ENCODE results near the gene EPM2A. TPM values are rescaled to one million over a fixed set of nuclear protein-coding genes. Genes with fewer than 3 reads are reported as not detected.

EPM2A gene
- polyA plus RNA-seq, 1 experiment, result 4.3 TPM

DNA sequence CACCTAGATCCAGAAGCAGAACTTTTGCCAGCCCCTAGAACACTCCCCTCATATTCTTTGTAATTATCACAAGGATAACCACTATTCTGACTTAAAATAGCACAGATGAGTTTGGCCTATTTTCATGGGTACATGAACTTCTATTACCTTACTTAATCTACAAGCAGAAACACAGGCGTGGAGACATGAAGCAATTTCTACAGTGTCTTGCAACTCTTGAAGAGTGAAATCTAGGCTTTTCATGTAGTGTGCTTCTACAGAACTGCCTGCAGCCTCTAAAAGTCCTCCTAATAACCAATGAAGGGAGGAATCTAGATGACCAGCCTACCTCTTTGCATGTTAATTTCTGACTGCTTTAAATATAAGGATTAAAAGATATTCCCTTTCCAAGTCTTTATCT is 82.7 kb downstream of the EPM2A start:
- H3K27ac ChIP-seq (ENCODE audit: low read depth, low read length), result no peak overlapping the region
- H3K27me3 ChIP-seq (ENCODE audit: control insufficient read depth, insufficient read depth, low read length), result no peaks in the 10 kb centered on the region
- no peak for DNase-seq (ENCODE audit: low read depth, low spot score)
- ChIA-PET POLR2A (no interaction called here), CTCF (interaction anchor here (0.6 to 6.0 kb wide), 3 partner anchors 19 to 1091 kb away, joined by 3 to 39 read pairs (median 4); no protein-coding TSS in a partner anchor)
- no peaks in the 10 kb centered on the region for H3K9me3 ChIP-seq (ENCODE audit: control insufficient read depth, insufficient read depth, low read length)
- no peak overlapping the region for H3K4me3 ChIP-seq (ENCODE audit: low read depth, low read length)
- TF ChIP-seq, protein P1, sequence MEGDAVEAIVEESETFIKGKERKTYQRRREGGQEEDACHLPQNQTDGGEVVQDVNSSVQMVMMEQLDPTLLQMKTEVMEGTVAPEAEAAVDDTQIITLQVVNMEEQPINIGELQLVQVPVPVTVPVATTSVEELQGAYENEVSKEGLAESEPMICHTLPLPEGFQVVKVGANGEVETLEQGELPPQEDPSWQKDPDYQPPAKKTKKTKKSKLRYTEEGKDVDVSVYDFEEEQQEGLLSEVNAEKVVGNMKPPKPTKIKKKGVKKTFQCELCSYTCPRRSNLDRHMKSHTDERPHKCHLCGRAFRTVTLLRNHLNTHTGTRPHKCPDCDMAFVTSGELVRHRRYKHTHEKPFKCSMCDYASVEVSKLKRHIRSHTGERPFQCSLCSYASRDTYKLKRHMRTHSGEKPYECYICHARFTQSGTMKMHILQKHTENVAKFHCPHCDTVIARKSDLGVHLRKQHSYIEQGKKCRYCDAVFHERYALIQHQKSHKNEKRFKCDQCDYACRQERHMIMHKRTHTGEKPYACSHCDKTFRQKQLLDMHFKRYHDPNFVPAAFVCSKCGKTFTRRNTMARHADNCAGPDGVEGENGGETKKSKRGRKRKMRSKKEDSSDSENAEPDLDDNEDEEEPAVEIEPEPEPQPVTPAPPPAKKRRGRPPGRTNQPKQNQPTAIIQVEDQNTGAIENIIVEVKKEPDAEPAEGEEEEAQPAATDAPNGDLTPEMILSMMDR (IDR thresholded peaks at IDR 0.05; ENCODE audit: low read depth, low read length), result no peak

DNA sequence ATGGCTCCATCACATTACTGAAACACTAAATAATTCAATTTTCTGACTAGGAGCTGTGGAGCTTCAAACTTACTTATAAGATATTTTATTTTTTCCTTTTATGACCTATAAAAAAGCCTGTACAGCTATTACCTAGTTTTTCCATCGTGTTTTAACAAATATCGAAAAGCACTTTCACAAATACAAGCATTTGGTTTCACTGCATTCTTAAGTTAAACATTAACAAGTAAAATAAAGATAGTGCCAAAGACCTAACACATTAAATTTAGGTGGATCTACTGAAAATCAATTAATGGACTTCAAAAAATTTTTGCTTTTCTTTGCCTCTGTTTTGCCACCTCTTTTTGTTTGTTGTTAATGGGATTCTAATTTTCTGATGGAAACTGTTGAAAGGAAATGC is 83.3 kb downstream of the EPM2A start:
- no peaks in the 10 kb centered on the region for H3K27me3 ChIP-seq (ENCODE audit: control insufficient read depth, insufficient read depth, low read length)
- ChIA-PET POLR2A (no interaction called here), CTCF (interaction anchor here (6.0 kb wide), 1 partner anchor 18 kb away, joined by 39 read pairs; no protein-coding TSS in a partner anchor)
- no peak for DNase-seq (ENCODE audit: low read depth, low spot score)
- no peaks in the 10 kb centered on the region for H3K9me3 ChIP-seq (ENCODE audit: control insufficient read depth, insufficient read depth, low read length)
- H3K27ac ChIP-seq (ENCODE audit: low read depth, low read length), result no peak overlapping the region
- TF ChIP-seq, protein P1 (IDR thresholded peaks at IDR 0.05; ENCODE audit: low read depth, low read length), result no peak
- no peak overlapping the region for H3K4me3 ChIP-seq (ENCODE audit: low read depth, low read length)

DNA sequence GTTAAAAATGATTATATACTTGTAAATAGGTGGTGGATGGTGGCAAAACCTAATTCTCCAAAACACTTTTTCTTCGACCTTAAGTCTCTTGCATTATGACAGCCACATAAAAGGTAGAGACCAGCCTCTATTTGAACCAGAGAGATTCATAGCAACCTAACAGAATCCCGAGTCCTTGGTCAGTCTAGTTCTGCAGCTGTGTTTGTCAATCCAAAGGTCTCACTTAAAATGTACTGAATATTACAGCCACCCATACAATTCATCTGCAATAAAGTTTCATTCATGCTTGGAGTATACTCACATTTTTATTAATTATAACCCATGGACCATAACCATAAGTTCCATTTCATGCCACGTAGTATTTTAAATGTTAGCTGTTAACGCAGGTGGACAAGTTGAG is 87.2 kb downstream of the EPM2A start:
- TF ChIP-seq, protein P1 (IDR thresholded peaks at IDR 0.05; ENCODE audit: low read depth, low read length), result no peak
- DNase-seq (ENCODE audit: low read depth, low spot score), result no peak
- Histone ChIP-seq H3K9me3 (ENCODE audit: control insufficient read depth, insufficient read depth, low read length) (no peaks in the 10 kb centered on the region), H3K27me3 (ENCODE audit: control insufficient read depth, insufficient read depth, low read length) (no peaks in the 10 kb centered on the region), H3K4me3 (ENCODE audit: low read depth, low read length) (no peak overlapping the region), H3K27ac (ENCODE audit: low read depth, low read length) (no peak overlapping the region)
- ChIA-PET CTCF (interaction anchor here (2.2 to 6.0 kb wide), 2 partner anchors 8 to 14 kb away, joined by 6 to 39 read pairs; no protein-coding TSS in a partner anchor), POLR2A (no interaction called here)

DNA sequence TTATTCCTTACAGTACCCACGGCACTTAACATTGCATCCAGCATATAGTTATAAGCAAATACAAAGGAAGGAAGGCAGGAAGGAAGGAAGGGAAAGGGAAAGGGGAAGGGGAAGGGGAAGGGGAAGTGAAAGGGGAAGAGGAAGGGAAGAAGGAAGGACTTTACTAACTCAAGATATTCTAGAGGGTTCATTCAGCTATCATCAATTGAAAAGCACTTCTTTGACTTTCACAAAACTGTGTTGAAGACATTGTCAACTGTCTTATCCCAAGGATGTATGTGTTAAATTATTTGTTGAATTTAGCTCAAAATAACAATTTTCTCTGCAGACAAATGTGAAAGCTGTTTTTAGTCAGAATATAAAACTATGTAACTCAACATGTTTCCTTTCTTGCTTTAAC is 87.7 kb downstream of the EPM2A start:
- no peak overlapping the region for H3K27ac ChIP-seq (ENCODE audit: low read depth, low read length)
- no peak overlapping the region for H3K4me3 ChIP-seq (ENCODE audit: low read depth, low read length)
- no peaks in the 10 kb centered on the region for H3K9me3 ChIP-seq (ENCODE audit: control insufficient read depth, insufficient read depth, low read length)
- no peaks in the 10 kb centered on the region for H3K27me3 ChIP-seq (ENCODE audit: control insufficient read depth, insufficient read depth, low read length)
- TF ChIP-seq, protein P1 (IDR thresholded peaks at IDR 0.05; ENCODE audit: low read depth, low read length), result no peak
- DNase-seq (ENCODE audit: low read depth, low spot score), result no peak
- ChIA-PET CTCF (interaction anchor here (6.0 kb wide), 1 partner anchor 14 kb away, joined by 39 read pairs; no protein-coding TSS in a partner anchor), POLR2A (no interaction called here)

DNA sequence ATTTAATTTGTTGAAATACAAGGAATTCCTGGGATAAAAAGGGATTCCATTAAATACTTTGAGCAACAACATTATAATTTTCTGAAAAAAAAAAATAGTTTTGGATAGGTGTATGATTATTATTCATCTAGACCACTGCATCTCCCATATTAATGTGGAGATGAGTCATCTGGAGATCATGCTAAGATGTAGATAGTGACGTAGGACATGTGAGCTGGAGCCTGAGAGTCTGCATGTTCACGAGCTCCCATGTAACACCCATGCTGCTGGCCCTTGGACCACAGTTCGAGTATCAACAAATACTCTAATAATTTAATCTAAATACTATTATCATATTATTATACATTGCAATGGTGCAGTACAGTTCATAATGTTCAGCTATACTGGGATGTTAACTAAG is 91.6 kb downstream of the EPM2A start:
- Histone ChIP-seq H3K27me3 (ENCODE audit: control insufficient read depth, insufficient read depth, low read length) (no peaks in the 10 kb centered on the region), H3K27ac (ENCODE audit: low read depth, low read length) (no peak overlapping the region), H3K4me3 (ENCODE audit: low read depth, low read length) (no peak overlapping the region), H3K9me3 (ENCODE audit: control insufficient read depth, insufficient read depth, low read length) (no peaks in the 10 kb centered on the region)
- POLR2A ChIA-PET, result no interaction called here
- TF ChIP-seq, protein P1 (IDR thresholded peaks at IDR 0.05; ENCODE audit: low read depth, low read length), result no peak
- CTCF ChIA-PET, result interaction anchor here (1.1 to 4.4 kb wide), 2 partner anchors 10 to 11 kb away, joined by 3 to 35 read pairs; no protein-coding TSS in a partner anchor
- DNase-seq (ENCODE audit: low read depth, low spot score), result no peak
